Fibroblast of lung (primary cell): Measurements from ENCODE around the gene ARF4.
"Not testable (repeated sequence)": the region's sequence is repeated elsewhere in the genome, so short reads cannot be mapped to it uniquely, and the experiment has no call there.

Experiments used
- EZH2 ChIP-seq: IDR thresholded peaks from 2 replicates; pipeline ENCODE4 v1.5.1; 2012; ENCODE audit warnings: low read length, control low read depth, mild to moderate bottlenecking; ENCODE audit errors: missing control alignments
- TF ChIP-seq, protein P1 (sequence below), 2 donors: IDR thresholded peaks in 1 of 2; conservative IDR thresholded peaks in 1 of 2; 1 replicate in 1 of 2; 2 replicates in 1 of 2; pipeline ENCODE4 v1.5.1; 2011 to 2012; ENCODE audit warnings: low read length in 2 of 2, control low read depth in 1 of 2, inconsistent platforms in 1 of 2, low read depth in 1 of 2, mild to moderate bottlenecking in 1 of 2

DNA sequence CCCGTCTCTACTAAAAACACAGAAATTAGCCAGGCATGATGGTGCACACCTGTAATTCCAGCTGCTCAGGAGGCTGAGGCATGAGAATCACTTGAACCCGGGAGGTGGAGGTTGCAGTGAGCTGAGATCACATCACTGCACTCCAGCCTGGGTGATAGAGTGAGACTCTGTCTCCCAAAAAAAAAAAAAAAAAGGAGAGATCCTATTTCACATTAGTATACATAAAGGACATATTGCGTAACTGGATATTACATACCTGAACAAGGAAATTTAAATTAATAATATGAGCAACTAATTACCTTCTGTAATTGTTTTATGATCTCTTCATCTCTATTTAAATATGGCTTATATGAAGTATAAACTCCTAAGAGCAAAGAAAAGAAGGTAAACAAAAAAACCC is 37.1 kb upstream of the ARF4 start:
- TF ChIP-seq EZH2, result not testable (repeated sequence)
- TF ChIP-seq, protein P1, sequence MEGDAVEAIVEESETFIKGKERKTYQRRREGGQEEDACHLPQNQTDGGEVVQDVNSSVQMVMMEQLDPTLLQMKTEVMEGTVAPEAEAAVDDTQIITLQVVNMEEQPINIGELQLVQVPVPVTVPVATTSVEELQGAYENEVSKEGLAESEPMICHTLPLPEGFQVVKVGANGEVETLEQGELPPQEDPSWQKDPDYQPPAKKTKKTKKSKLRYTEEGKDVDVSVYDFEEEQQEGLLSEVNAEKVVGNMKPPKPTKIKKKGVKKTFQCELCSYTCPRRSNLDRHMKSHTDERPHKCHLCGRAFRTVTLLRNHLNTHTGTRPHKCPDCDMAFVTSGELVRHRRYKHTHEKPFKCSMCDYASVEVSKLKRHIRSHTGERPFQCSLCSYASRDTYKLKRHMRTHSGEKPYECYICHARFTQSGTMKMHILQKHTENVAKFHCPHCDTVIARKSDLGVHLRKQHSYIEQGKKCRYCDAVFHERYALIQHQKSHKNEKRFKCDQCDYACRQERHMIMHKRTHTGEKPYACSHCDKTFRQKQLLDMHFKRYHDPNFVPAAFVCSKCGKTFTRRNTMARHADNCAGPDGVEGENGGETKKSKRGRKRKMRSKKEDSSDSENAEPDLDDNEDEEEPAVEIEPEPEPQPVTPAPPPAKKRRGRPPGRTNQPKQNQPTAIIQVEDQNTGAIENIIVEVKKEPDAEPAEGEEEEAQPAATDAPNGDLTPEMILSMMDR (conservative IDR thresholded peaks at IDR 0.05 in 1 of 2, IDR thresholded peaks at IDR 0.05 in 1 of 2; ENCODE audit: low read depth in 1 of 2, low read length in 2 of 2), result not testable (repeated sequence)
